GM20000 (cell line): ENCODE data around the gene RPS4Y2.

ENCODE experiments used
- DNase-seq: peaks from one replicate; pipeline ENCODE4 v3.0.0; 2012; ENCODE audit warnings: low spot score
- TF ChIP-seq, protein P1 (sequence below): IDR thresholded peaks from 2 replicates; pipeline ENCODE4 v1.5.1; 2012; ENCODE audit warnings: mild to moderate bottlenecking, control low read depth; ENCODE audit errors: extremely low read depth, missing control alignments

Gene RPS4Y2

DNA sequence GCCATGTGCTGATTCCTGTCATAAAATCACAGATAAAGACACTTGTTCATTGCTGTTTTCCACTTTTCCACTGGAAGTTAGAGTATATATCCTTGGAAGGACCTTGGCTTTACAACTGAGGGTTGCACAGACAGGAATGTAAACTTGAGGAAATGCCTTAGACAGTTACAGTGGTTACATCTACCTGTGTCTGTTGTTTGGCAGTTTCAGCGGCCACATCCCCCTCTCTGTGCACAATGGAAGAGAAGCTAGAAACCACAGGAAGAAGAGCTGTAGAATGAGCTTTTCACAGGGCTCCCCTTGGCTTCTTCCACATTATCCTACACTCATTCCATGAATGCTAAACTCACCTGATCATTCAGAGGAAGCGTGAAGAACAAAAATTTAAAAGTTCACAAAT lies 9.0 kb upstream of the RPS4Y2 start:
- TF ChIP-seq, protein P1, sequence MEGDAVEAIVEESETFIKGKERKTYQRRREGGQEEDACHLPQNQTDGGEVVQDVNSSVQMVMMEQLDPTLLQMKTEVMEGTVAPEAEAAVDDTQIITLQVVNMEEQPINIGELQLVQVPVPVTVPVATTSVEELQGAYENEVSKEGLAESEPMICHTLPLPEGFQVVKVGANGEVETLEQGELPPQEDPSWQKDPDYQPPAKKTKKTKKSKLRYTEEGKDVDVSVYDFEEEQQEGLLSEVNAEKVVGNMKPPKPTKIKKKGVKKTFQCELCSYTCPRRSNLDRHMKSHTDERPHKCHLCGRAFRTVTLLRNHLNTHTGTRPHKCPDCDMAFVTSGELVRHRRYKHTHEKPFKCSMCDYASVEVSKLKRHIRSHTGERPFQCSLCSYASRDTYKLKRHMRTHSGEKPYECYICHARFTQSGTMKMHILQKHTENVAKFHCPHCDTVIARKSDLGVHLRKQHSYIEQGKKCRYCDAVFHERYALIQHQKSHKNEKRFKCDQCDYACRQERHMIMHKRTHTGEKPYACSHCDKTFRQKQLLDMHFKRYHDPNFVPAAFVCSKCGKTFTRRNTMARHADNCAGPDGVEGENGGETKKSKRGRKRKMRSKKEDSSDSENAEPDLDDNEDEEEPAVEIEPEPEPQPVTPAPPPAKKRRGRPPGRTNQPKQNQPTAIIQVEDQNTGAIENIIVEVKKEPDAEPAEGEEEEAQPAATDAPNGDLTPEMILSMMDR, result no peak

DNA sequence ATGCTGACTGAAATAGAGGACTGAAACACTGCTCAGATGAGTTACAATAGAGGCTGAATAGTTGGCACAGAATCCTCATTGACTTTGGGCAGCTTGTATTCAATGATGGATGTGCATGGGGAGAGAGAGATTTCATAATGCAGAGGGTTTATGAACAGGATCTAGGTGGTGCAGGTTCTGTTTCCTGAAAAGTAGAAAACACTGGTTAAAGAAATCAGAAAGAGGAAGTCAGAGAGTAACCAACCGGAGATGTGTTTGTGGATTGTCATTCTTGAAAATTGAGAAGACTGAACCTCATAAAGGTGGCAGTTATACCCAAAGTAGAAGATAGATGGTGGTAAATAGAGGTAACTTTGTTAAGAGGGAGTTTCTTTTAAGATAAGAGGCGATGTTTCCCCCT lies 8.0 kb downstream of the RPS4Y2 start:
- DNase-seq, result peak; percentile 4
- TF ChIP-seq, protein P1, result no peak

More for the DNA sequence above, 9.0 kb upstream of the RPS4Y2 start:
- DNase-seq, result no peak

DNA sequence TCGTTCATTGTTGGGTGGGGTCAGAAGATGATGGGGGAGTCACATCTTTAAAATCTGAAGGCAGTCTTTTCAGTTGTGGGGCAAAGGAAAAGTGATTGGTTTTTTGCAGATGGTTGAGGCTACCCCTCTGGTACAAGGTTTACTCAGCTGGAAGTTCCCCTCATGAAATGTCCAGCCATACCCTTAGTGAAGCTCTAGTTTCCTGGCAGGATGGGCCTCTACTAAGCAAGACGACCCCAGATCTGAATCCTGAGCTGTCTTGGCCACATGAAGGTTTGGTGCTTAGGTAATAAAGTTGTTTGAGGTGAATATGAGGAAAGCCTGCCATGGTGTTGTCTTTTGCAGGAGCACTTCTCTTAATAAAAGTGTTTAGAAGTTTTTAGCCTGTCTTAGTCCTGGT lies 9.2 kb downstream of the RPS4Y2 start:
- DNase-seq, result no peak
- TF ChIP-seq, protein P1, result no peak

DNA sequence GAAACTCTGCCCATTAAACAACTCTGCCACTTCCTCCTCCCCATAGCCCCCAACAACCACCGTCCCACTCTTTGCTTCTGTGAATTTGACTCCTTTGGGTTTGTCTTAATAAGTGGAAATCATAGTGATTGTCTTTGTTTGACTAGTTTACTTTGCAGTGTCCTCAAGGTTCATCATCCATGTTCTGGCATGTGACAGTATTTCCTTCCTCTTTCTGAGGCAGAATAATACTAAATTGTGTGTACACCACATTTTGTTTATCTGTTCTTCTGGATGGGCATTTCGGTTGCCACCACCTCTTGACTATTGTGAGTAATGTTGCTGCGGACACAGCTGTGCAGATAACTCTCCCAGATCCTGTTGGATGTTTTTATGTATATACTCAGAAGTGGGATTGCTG lies 14.8 kb downstream of the RPS4Y2 start:
- TF ChIP-seq, protein P1, result no peak
- DNase-seq, result no peak

DNA sequence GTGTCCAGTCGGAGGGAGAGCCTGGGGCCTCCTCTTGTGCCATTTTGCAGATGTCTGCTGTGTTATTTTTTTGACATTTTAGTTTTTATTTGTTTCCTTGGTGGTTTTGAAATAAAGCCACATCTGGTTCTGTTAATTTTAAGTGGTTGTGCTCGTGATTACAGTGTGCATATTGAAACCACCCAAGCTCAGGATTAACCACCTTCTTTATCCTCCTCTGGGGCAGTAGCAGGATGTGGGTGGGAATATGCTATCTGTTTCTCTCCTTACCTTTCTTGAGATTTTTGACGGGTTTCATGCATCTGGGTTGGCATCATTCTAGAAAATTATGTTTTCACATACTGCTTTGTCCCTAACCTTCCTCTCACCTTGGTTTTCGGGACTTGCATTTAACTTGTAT lies 20.2 kb downstream of the RPS4Y2 start:
- TF ChIP-seq, protein P1, result no peak
- no peak for DNase-seq

DNA sequence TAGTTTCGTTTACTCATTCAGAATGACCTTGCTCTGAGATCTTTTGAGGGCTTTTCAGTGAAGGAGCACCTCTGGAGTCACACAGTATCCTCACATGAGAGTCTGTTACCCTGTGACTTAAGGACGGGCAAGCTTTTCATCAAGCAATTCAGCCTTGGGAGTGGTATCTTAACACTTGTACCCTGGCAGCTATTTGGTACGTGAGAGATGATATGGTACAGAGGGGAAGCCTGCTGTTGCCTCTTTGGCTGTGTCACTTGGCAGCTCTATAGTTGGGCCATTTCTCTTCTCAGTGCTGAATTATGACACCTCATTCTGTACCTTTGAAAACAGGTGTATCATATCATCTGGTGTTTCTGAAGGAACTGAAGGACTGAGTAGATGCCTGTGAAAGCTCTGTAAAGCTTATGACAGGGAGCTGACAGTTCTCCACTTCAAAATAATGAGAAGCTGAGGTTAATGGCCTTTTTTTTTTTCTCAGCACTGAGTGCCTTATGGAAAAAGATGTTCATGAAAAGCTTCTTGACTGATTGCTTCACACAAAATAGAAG lies 24.3 kb downstream of the RPS4Y2 start:
- TF ChIP-seq, protein P1, result no peak
- no peak for DNase-seq

DNA sequence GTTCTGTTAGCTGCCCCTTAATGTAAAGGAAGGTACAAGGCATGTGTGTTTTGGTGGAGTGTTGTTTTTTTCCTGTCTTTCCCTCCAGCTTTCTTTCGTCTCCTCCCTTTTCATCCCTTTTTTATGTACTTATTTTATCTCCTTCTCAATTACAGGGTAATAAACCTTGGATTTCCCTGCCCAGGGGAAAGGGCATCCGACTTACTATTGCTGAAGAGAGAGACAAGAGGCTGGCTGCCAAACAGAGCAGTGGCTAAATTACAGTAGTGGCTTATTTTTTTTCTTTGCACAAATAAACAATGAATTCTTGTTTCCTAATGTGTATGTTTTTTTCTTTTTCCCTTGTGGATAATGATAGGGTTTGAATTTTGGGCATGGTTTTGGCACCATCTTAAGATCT lies 24.9 kb downstream of the RPS4Y2 start:
- TF ChIP-seq, protein P1, result no peak
- DNase-seq, result no peak

DNA sequence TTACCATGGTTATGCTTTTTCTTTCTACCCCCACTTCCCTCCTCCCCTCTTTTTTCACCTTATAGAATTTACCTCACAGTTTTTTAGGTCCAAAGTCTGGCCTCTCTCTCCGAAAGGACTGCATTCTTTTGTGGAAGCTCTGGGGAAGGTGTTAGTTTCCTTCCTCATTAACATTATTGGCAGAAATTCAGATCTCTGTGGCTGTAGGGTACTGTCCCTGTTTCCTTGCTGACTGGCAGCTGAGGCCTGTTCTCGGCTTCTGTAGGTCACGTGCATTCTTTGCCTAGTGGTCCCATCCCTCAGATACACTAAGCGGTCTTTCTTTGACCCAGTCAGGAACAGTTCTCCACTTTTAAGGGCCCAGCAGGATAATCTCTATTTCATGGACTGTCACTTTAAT lies 25.5 kb downstream of the RPS4Y2 start:
- TF ChIP-seq, protein P1, result no peak
- DNase-seq, result no peak
